DMS53 treated with DMSO at 0.1 percent for 48 hours (cell line): ENCODE data around the gene BCL11B.

Experiments used
- DNase-seq: peaks from one replicate; lab custom pipeline; 2025; ENCODE audit not compliant: unreplicated experiment; lab: John Stamatoyannopoulos, UW

The BCL11B gene

DNA sequence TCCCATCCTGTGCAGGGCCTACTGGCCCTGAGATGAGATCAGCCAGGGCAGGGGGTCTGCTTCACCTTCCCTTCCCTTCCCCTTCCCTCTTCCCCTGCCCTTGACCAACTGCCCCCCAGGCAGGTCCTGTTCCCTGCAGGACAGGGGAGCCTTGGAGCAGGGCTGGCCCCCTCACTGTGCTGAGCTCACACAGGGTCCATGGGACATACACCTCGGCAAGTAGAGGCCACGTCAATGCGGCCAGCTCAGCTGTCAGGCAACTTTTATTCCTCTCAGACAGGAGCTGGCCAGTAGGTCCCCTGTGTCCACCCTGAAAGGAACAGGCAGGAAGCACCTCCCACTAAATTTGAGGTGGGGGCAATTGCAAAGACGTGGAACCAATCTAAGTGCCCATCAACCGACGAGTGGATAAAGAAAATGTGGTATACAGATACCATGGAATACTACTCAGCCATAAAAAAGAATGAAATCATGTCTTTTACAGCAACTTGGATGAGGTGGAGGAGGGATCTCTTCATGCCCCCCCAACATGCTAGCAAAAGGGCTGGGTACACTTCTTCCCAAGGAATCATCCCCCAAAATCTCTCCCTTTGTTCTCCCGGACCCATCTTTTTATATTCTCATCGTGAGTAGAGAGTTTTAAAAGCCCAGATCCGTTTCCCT, 148.7 kb downstream of the BCL11B start:
- DNase-seq: no peak

DNA sequence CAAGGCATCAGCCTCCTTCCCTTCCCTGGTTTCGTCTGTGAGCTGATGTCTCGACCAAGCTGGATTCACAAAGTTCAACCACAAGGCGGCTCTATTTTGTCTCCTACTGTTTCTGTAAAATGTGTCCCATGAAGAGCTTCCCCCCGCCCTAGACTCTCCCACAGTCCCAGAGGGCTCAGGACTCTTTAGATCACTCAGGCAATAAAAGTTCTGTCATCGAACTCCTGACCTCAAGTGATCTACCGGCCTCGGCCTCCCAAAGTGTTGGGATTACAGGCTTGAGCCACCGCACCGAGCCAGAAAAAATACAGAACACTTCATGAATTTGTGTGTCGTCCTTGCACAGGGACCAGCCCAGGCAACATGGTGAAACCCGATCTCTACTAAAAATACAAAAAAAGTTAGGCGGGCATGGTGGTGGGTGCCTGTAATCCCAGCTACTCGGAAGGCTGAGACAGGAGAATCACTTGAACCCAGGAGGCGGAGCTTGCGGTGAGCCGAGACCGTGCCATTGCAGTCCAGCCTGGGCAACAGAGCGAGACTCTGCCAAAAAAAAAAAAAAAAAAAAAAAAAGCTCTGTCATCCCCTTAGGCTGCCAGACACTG, 149.4 kb downstream of the BCL11B start:
- DNase-seq: no peak

DNA sequence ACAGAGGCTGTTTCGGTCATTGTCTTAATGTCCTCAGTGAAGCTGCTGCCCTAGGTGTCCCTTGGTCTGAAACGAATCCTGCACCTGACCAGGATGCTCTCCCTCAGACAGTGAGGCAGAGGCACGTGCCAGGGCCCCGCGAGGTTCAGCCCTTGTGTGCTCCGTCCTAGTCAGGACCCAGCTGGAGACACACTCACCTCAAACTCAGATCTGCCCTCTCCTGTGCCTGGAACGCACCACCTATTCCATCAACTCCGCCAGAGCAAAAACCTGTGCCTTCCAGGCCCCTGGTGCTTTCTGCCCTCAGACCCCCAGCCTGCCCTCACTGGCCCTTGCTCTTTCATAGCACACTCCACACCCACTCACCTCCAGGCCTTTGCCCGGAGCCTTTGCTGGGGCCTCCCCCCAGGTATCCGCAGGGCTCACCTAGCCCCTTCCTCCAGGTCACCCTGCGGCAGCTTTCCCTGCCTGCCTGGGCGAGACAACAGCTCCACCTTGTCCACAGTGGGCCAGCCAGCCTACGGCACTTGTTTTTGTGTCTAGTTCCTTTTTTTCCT, 150.6 kb downstream of the BCL11B start:
- no peak for DNase-seq

DNA sequence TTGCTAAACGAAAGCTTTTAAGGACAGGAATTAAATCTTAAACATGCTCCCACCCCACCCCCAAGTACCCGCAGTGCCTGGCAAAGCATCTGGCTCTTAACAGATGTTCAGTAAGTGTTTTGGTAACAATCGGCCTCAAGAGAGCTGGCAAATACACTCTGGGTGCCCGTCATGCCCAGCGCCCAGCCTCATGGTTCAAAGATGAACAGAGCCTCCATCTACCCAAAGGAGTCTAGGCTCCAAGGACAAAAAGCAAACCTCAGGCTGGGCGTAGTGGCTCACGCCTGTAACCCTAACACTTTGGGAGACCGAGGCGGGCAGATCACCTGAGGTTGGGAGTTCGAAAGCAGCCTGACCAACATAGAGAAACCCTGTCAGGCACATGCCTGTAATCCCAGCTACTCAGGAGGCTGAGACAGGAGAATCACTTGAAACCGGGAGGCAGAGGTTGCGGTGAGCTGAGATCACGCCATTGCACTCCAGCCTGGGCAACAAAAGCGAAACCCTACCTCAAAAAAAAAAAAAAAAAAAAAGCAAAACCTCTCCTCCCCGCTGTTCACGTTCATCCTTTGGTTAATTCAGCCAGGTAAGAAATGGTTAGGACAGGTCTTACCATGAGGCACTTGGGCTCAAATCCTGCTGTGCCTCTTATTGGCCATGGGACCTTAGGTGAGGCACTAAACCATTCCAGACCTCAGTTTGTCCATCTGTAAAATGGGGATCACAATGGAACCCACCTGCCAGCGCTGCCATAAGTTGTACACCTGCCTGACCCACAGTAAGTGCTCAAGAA, 151.3 kb downstream of the BCL11B start:
- DNase-seq: no peak

DNA sequence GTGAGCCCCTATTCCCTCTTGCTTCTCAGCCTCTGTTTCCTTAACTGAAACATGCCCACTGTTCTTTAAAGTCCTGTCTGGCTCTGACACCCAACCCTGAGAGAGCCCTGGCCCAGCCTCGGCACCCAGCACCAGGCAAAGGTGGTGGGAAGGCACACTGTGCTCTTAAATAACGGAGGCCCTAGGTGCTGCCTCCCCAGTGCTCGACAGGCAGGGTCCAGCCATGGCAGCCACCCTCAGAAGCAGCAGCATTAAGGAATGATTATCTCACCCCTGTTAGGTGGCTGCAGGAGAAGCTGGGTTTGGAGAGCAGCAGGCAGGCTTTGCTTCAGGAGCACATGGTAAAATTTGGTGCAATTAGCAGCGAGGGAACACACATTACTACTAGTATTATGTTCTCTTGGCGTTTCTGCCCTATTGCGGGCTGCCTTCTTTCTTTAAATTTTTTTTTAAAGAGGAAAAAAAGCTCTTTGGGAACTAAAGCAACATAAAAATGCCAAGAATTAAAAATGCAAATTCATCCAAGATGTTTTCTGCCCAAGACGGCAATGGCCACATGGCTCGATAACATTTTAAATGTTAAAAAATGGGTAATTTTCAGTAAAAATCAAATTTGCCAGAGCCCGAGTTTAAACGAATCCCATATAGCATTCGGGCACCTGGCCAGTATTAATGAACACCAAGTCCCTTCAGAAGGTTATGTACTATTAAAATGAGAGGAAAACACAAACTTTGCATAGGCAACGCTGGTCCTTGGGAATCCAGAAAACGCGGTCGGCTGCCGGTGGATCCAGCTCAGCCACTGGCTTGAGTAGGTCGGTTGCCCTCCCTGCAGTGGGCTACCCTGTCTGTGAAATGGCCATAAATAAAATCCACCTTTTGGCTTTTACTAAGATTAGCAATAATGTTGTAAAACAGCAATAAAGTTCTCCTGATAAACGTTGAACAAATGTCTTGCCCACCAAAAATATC, 152.2 kb downstream of the BCL11B start:
- no peak for DNase-seq
